DOHH2 (cell line): Measurements from ENCODE around the gene GRID2.

Source experiments
- EZH2phosphoT487 ChIP-seq: fragments of 200-600 bp; sonication (generic); IDR thresholded peaks from 2 replicates; pipeline ENCODE4 v1.6.1; 2017; ENCODE audit warnings: borderline replicate concordance, mild to moderate bottlenecking, antibody characterized with exemption, low read length, moderate library complexity, mixed read lengths
- TF ChIP-seq, protein P1 (sequence below): fragments of 200-600 bp; sonication (generic); IDR thresholded peaks from one replicate; pipeline ENCODE4 v1.5.1; 2014; ENCODE audit warnings: antibody characterized with exemption, mild to moderate bottlenecking, low read depth, low read length; ENCODE audit not compliant: poor library complexity, severe bottlenecking

DNA sequence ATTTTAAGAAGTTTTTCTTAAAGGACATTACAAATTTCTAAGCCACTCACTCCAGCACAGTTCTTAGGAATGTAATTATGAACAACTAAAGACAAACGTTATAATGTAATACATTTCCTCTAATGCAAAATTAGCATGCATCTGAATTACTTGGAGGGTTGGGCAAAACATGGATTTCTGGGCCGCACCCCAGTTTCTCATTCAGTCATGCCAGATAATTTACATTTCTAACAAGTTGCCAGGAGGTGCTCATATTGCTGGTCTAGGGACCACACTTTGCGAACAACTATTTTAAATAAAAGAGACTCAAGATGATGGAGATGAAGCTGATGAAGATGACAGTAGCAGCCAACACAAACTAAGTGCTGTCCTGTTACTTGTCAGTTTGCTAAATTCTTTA is 840.1 kb downstream of the GRID2 start:
- TF ChIP-seq, protein P1, sequence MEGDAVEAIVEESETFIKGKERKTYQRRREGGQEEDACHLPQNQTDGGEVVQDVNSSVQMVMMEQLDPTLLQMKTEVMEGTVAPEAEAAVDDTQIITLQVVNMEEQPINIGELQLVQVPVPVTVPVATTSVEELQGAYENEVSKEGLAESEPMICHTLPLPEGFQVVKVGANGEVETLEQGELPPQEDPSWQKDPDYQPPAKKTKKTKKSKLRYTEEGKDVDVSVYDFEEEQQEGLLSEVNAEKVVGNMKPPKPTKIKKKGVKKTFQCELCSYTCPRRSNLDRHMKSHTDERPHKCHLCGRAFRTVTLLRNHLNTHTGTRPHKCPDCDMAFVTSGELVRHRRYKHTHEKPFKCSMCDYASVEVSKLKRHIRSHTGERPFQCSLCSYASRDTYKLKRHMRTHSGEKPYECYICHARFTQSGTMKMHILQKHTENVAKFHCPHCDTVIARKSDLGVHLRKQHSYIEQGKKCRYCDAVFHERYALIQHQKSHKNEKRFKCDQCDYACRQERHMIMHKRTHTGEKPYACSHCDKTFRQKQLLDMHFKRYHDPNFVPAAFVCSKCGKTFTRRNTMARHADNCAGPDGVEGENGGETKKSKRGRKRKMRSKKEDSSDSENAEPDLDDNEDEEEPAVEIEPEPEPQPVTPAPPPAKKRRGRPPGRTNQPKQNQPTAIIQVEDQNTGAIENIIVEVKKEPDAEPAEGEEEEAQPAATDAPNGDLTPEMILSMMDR: no peak
- TF ChIP-seq EZH2phosphoT487: no peak
